Right lobe of liver (tissue), 6 donors: Measurements from ENCODE around the gene NCK2. TPM values are rescaled to one million over a fixed set of nuclear protein-coding genes. Genes with fewer than 3 reads are reported as not detected.
A peak's percentile ranks its signal among the peaks of the same experiment; 100 is the strongest.

Experiments used
- ATAC-seq, 4 donors: fragments of 200-7000 bp; cut with Tn5 transposase; one replicate each; pipeline ENCODE4 v1.9.1; 2020; ENCODE audit warnings: mild to moderate bottlenecking in 4 of 4, moderate library complexity in 4 of 4
- DNase-seq, 3 donors: peaks; one replicate each; pipeline ENCODE4 v3.0.0-alpha.2; 2020
- H3K27ac ChIP-seq, 3 donors: fragments of 200-600 bp; one replicate each; pipeline ENCODE4 v1.8.0; 2022
- H3K27me3 ChIP-seq, 2 donors: fragments of 200-600 bp; one replicate each; pipeline ENCODE4 v1.8.0; 2022
- H3K36me3 ChIP-seq, 4 donors: fragments of 200-600 bp; sonication (generic) in 1 of 4; one replicate each; pipeline versions ENCODE4 v1.5.1 to v1.8.0; 2017 to 2022; ENCODE audit warnings: control low read depth in 1 of 4
- H3K4me1 ChIP-seq, 4 donors: fragments of 200-600 bp; sonication (generic) in 1 of 4; one replicate each; pipeline versions ENCODE4 v1.5.1 to v1.8.0; 2017 to 2022; ENCODE audit warnings: control low read depth in 1 of 4
- H3K4me3 ChIP-seq, 3 donors: fragments of 200-600 bp; one replicate each; pipeline ENCODE4 v1.8.0; 2022
- H3K9me3 ChIP-seq, 4 donors: fragments of 200-600 bp; sonication (generic) in 1 of 4; one replicate each; pipeline versions ENCODE4 v1.5.1 to v1.8.0; 2017 to 2022; ENCODE audit warnings: control low read depth in 1 of 4
- CTCF ChIP-seq, 4 donors: fragments of 200-600 bp in 3 of 4; fragments of 450-650 bp in 1 of 4; IDR thresholded peaks; one replicate each; pipeline versions ENCODE4 v1.5.1 to v1.8.0; 2016 to 2022; ENCODE audit warnings: antibody characterized with exemption in 4 of 4, mild to moderate bottlenecking in 2 of 4
- POLR2A ChIP-seq: fragments of 450-650 bp; IDR thresholded peaks from one replicate; pipeline ENCODE4 v1.6.1; 2017; ENCODE audit warnings: antibody characterized with exemption, mild to moderate bottlenecking
- WGBS: methylation state at CpG from one replicate; pipeline ENCODE4 v1.1.6; 2018; ENCODE audit warnings: low coverage, low lambda C conversion rate; ENCODE audit not compliant: insufficient coverage; ENCODE audit errors: missing lambda C conversion rate; 5-methylcytosine and 5-hydroxymethylcytosine counted together
- intact Hi-C, 2 donors: fragments of 100-400 bp; cut with DNase I; formaldehyde crosslinking; loops; one replicate each; pipeline versions ENCODE4 v1.11.2 to v1.14.1; 2022
- total RNA-seq, 6 experiments: library from RNA; depleted of rRNA in 2 of 6; stranded (reverse); fragments of >200 nt in 2 of 6; fragmentation: NEBNext Ultra II Directional in 3 of 6; extraction: Animal tissue kit (Norgen Biotek cat#: 25700) in 3 of 6; gene quantifications; one replicate each; pipeline versions ENCODE4 v1.1.0 to v1.2.4, GENCODE V29; 2016 to 2023
- donor health status: DM: no; HTN: yes; CAD: no.
- donor health status: DM: no; HTN: no; CAD: no.
- donor health status: DM: no; HTN: no; CAD: no.
- donor health status: DM: no; HTN: yes; CAD: no.
- donor health status: DM: no; HTN: yes; CAD: no.

Gene NCK2
- total RNA-seq, 6 experiments from 2014 or later: 4.8 to 11.7 (median 7.1) TPM

GRCh38 chr2:105870062-105870461, 125.3 kb downstream of the NCK2 start:
- ATAC-seq (no peak), DNase-seq (no peak)
- no CpG with 5 or more reads among the region's 4 CpGs for WGBS
- H3K27ac ChIP-seq: no peak overlapping the region
- intact Hi-C loops: no loop called here
- H3K9me3 ChIP-seq: no peaks in the 10 kb centered on the region
- no peaks in the 10 kb centered on the region for H3K27me3 ChIP-seq
- TF ChIP-seq CTCF (IDR thresholded peaks at IDR 0.05): no peak
- H3K4me3 ChIP-seq: no peak overlapping the region
- no peaks in the 10 kb centered on the region for H3K36me3 ChIP-seq
- H3K4me1 ChIP-seq: peaks cover 0 to 15% (median 4%) of the 10 kb centered on the region in 4 donors

- ATAC-seq: no peak
- Histone ChIP-seq H3K27ac (no peak overlapping the region), H3K27me3 (no peaks in the 10 kb centered on the region), H3K9me3 (no peaks in the 10 kb centered on the region), H3K4me3 (no peak overlapping the region), H3K4me1 (peaks cover 0 to 15% (median 4%) of the 10 kb centered on the region in 4 donors), H3K36me3 (no peaks in the 10 kb centered on the region)
- DNase-seq: no peak
- TF ChIP-seq CTCF (IDR thresholded peaks at IDR 0.05) (no peak), POLR2A (no peak)
- intact Hi-C loops: no loop called here
- 100% methylated on average over 2 of the region's 11 CpGs for WGBS
Measured at GRCh38 chr2:105870858-105871257, 126.1 kb downstream of the NCK2 start.

- no peak for TF ChIP-seq CTCF (IDR thresholded peaks at IDR 0.05)
- no peak for TF ChIP-seq POLR2A
- Histone ChIP-seq H3K27me3 (no peaks in the 10 kb centered on the region), H3K27ac (no peak overlapping the region), H3K36me3 (no peaks in the 10 kb centered on the region), H3K4me3 (no peak overlapping the region), H3K4me1 (peaks cover 0 to 15% (median 5%) of the 10 kb centered on the region in 4 donors), H3K9me3 (no peaks in the 10 kb centered on the region)
- no peak for DNase-seq
- WGBS: 58% methylated on average over 4 of the region's 14 CpGs
- intact Hi-C loops: no loop called here
- peak in 1 of 4 donors; percentile 5 for ATAC-seq
Measured at GRCh38 chr2:105872142-105872728, 127.5 kb downstream of the NCK2 start.

GRCh38 chr2:105872830-105873229, 128.1 kb downstream of the NCK2 start:
- DNase-seq: peak; percentile 77 to 89 (median 84)
- Histone ChIP-seq H3K27me3 (no peaks in the 10 kb centered on the region), H3K9me3 (no peaks in the 10 kb centered on the region), H3K4me1 (peaks cover 0 to 20% (median 7%) of the 10 kb centered on the region in 4 donors), H3K27ac (no peak overlapping the region), H3K36me3 (no peaks in the 10 kb centered on the region), H3K4me3 (no peak overlapping the region)
- WGBS: 41% methylated on average over 3 of the region's 7 CpGs
- intact Hi-C loops: no loop called here
- TF ChIP-seq CTCF (IDR thresholded peaks at IDR 0.05) (peak in 1 of 4 donors; percentile 12), POLR2A (no peak)
- ATAC-seq: peak; percentile 95 to 98 (median 97)
